ENCODE results near the gene BRD9.
"Not testable (repeated sequence)": the region's sequence is repeated elsewhere in the genome, so short reads cannot be mapped to it uniquely, and the experiment has no call there.

Gene BRD9

GRCh38 chr5:856531-857425 is 35.8 kb downstream of the BRD9 start:
- DNase-seq, result no peak

- no peak for DNase-seq
Observed at GRCh38 chr5:855771-856530, 36.6 kb downstream of the BRD9 start.

DNA sequence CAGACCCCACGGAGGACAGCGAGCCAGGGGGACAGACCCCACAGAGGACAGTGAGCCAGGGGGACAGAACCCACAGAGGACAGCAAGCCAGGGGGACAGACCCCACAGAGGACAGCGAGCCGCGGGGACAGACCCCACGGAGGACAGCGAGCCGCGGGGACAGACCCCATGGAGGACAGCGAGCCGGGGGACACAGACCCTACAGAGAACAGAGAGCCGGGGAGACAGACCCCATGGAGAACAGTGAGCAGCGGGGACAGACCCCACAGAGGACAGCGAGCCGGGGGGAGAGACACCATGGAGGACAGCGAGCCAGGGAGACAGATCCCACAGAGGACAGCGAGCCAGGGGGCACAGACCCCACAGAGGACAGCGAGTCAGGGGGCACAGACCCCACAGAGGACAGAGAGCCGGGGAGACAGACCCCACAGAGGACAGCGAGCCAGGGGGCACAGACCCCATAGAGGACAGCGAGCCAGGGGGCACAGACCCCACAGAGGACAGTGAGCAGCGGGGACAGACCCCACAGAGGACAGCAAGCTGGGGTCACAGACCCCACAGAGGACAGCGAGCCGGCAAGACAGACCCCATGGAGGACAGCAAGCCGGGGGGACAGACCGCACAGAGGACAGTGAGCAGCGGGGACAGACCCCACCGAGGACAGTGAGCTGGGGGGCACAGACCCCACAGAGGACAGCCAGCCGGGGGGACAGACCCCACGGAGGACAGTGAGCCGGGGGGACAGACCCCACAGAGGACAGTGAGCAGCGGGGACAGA is 37.4 kb downstream of the BRD9 start:
- DNase-seq, result no peak

- no peak for DNase-seq
Observed at GRCh38 chr5:854217-854616, 38.4 kb downstream of the BRD9 start.

DNA sequence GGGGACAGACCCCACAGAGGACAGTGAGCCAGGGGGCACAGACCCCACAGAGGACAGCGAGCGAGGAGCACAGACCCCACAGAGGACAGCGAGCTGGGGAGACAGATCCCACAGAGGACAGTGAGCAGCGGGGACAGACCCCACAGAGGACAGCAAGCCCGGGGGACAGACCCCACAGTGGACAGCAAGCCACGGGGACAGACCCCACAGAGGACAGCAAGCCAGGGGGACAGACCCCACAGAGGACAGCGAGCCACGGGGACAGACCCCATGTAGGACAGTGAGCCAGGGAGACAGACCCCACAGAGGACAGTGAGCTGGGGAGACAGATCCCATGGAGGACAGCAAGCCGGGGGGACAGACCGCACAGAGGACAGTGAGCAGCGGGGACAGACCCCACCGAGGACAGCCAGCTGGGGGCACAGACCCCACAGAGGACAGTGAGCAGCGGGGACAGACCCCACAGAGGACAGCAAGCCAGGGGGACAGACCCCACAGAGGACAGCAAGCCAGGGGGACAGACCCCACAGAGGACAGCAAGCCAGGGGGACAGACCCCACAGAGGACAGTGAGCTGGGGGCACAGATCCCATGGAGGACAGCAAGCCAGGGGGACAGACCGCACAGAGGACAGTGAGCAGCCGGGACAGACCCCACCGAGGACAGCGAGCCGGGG is 39.0 kb downstream of the BRD9 start:
- DNase-seq, result not testable (repeated sequence)

GRCh38 chr5:852431-853401 is 39.9 kb downstream of the BRD9 start:
- no peak for DNase-seq

- no peak for DNase-seq
Observed at GRCh38 chr5:852018-852417, 40.6 kb downstream of the BRD9 start.

DNA sequence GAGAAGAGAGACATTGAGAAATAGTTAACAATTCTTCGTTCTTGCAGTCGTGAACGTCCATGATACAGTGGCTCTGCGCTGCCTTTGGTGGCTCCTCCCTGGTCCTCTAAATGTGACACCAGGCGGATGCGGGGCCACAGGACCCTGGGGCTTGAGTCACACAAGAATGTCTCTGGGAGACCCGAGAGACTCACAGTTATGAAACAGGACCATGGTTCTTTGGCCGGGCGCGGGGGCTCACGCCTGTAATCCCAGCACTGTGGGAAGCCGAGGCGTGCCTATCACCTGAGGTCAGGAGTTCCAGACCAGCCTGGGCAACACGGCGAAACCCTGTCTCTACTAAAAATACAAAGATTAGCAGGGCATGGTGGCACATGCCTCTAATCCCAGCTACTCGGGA is 41.0 kb downstream of the BRD9 start:
- DNase-seq, result no peak

DNA sequence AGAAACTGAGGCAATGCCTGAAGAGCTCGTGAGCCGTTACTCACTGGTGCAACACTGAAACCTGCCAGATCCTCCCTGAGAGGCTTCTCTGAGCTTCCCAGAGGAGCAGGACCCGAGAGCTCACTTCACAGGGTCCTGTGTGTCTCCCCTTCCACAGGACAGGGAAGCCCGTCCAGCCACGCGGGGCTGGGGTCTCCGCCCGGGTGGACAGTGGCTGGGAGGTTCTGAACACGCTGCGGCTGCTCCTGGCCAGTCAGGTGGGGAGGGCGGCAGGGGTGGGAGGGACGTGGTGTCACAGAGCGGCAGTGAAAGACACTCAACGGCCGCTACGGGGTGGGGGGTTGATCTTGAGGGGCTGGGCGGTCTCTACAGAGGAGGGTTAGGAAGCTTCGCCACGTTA is 41.5 kb downstream of the BRD9 start:
- DNase-seq, result no peak

DNA sequence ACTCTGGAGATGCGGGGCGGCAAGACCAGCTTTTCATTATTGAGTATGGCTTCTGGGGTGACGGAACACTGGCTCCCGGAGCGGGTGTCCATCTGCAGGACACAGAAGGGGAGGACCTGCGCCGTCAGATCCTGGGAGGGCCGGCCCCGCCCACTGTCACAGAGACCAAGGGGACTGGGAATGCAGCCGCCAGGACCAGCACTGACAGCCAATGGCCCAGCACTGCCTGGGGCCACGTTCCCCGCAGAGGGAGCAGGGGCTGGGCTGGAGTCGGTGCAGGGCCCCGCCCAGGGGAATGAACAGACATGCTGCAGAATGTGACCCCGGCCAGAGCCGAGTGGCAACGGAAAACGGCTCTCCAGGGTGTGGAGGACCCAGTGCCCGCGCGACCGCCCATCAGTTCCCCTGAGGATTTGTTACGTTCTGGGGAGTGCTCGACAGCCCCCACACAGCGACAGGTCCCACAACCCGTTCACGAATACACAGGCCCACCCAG is 42.0 kb downstream of the BRD9 start, which contains the start of gene ZDHHC11:
Gene ZDHHC11 (minus strand): TSS at position 476 of the 496 bp plus-strand sequence. CDS start 384 bp downstream, at position 92.
- DNase-seq, result no peak

GRCh38 chr5:849651-850301 is 42.8 kb downstream of the BRD9 start:
- no peak for DNase-seq

- no peak for DNase-seq
Observed at GRCh38 chr5:848671-849111, 43.9 kb downstream of the BRD9 start.

DNA sequence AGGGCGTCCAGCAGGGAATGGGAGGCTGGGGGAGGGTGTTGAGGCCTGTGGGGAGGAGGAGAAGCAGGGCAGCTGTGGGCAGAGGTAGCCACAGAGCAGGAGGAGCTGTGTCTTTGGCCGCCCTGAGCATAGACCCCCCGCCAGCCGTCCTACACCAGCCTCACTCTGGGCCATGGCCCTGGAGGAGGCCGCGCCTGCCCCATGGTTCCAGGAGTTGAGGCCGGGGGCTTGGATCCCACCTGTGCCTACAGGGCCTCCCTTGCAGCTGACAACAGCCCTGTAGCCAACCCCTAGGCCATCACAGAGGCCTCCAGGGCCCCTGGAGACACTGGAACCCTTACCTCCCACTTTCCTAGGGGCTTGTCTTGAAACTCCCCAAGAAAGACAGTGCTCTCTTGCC is 44.9 kb downstream of the BRD9 start:
- DNase-seq, result not testable (repeated sequence)

DNA sequence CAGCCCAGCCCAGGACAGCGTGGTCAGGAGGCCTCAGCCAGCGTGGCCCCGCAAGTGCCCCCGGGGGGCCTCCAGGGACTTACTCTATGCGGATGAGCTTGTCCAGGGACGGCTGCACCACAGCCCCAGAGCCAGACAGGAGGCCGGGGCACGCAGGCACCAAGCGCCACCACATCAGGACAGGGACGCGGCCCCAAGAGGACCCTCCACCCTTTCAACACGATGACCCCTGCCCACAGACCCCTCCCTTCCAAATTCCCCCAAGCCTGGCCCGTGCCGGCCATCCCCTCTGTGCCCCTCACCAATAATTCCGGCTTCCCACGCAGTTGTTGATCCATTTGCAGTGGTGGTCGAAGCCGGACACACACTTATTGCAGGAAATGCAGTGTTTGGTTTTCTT is 45.4 kb downstream of the BRD9 start:
- DNase-seq, result not testable (repeated sequence)

DNA sequence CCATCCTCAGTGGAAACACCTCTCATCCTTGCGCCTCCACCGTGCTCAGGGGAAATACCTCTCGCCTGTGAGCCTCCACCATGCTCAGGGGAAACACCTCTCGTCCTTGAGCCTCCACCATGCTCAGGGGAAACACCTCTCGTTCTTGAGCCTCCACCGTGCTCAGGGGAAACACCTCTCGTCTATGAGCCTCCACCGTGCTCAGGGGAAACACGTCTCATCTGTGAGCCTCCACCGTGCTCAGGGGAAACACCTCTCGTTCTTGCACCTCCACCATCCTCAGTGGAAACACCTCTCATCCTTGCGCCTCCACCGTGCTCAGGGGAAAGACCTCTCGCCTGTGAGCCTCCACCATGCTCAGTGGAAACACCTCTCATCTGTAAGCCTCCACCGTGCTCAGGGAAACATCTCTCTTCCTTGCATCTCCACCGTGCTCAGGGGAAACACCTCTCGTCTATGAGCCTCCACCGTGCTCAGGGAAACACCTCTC is 46.0 kb downstream of the BRD9 start:
- DNase-seq, result not testable (repeated sequence)

DNA sequence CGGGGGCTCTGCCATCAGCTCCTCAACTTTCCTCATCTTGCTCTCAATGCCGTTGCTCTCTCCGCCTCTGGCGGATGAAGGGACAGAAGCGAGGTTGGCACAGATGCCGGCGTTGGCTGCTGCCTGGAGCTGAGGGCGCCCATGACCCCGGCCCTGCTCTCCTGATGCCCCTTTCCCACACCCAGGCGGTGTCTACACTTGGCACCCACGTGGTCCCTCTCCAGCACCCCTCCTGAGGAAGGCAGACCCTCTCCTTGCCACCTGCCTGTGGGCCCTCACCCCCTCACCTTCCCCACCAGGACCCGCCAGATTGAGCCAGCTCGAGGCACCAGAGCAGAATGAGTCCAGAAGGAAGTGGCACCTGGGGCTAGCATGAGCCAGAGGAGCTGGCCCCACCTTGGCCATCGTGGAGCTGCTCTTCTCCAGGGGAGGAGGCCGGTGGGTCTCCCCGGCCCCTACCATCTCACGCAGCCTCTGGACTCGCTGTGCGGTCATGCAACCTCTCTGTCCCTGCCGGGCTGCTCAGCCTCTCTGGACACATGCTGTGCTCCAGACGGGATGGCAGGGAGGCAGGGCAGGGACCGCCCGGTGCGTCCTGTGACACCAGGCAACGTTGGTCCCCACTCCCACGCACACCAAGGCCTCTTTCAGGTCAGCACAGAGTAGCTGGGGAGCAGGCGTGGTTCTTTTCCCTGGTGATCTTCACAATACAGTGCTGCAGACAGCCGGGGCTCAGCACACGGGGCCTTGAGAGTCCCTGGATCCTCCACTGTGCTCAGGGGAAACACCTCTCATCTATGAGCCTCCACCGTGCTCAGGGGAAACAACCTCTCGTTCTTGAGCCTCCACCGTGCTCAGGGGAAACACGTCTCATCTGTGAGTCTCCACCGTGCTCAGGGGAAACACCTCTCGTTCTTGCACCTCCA is 46.7 kb downstream of the BRD9 start:
- DNase-seq, result not testable (repeated sequence)

DNA sequence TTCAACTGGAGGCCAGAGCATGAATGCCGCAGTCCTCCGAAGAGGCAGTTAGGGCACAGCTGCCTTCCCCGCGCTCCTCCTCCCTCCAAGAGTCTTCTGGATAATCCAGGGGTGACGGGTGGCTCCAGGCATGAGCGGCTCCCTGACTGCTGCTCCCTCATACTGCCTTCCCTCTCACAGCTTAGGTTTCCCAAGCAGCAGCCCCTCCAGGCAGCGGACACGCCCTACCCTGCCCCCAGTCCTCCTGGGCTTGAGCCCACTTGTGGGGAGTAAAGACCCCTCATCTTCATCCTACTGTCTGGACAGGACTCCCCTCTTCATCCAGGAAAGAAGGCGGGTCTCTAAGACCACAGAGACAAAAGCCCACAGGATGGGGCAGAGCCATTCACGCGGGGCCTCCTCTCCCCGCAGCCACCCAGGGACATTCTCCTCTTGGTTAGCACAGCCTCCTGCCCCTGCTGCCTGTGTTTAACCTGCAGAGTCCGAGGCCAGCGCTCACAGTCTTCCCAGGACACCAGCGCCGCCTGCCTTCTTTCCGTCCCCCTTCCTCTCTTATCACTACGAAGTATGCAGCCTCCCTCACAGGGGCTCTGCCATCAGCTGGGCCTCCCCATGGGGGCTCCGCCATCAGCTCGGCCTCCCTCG is 47.4 kb downstream of the BRD9 start:
- DNase-seq, result not testable (repeated sequence)

DNA sequence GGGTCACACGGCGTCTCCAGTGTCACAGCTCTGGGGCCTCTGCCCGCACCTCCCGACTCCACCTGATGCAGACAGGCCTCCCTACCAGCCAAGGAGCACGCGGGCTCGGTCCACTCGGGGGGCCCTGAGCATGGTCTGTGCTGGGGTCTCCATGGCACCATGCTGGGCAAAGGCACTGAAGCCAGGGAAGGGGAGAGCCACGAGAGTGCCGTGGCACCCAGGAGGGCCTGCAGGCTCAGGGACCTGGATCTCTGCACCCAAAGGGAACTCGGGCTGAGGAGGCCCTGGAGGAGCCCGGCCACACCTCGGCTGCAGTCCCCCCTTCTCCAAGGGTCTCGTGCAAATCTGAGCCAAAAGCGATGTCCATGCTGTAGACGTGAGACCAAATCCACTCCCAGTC is 48.2 kb downstream of the BRD9 start:
- not testable (repeated sequence) for DNase-seq

GRCh38 chr5:843926-844325 is 48.7 kb downstream of the BRD9 start:
- not testable (repeated sequence) for DNase-seq
